ENCODE measurements around the gene FBXW11.

DNA sequence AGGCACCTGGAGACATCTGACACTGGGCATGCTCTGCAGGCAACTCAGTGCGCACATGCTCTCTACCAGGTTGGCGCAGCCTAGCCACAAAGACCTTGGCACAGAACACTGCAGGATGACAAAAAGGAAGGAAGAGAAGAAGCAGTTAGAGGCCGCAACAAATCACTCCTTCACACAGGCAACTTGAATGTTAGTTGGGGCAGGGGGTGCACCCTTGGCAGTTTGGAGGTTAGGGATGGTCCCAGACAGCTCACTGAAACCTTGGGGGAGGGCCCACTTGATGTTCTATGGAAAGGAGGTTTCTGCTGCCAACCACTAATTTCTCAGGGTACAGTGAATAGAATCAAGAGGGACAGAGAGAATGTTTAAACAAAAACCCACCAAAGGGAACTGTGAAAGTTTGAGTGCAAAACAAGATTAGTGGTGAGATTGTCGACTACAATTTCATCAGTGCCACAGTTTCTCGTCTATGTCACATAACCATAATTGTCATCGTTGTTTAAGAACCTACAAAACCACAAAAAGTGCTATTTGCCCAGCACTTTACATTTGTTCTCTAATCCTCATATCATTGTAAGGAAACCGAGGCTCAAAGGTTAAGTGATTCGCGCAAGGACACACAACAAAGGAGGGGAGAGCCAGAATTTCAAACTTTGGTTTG lies 48.7 kb downstream of the FBXW11 start:
- TF ChIP-seq, protein P1, sequence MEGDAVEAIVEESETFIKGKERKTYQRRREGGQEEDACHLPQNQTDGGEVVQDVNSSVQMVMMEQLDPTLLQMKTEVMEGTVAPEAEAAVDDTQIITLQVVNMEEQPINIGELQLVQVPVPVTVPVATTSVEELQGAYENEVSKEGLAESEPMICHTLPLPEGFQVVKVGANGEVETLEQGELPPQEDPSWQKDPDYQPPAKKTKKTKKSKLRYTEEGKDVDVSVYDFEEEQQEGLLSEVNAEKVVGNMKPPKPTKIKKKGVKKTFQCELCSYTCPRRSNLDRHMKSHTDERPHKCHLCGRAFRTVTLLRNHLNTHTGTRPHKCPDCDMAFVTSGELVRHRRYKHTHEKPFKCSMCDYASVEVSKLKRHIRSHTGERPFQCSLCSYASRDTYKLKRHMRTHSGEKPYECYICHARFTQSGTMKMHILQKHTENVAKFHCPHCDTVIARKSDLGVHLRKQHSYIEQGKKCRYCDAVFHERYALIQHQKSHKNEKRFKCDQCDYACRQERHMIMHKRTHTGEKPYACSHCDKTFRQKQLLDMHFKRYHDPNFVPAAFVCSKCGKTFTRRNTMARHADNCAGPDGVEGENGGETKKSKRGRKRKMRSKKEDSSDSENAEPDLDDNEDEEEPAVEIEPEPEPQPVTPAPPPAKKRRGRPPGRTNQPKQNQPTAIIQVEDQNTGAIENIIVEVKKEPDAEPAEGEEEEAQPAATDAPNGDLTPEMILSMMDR (IDR thresholded peaks at IDR 0.05; ENCODE audit: insufficient read depth, low read depth, low read length) = no peak
- no peak for TF ChIP-seq EZH2 (IDR thresholded peaks at IDR 0.05; ENCODE audit: insufficient read depth, low read length)

All from astrocyte (in vitro differentiated cells and primary cell).